ENCODE data around the gene RAD21L1.

The RAD21L1 gene

GRCh38 chr20:1272368-1273100, 46.7 kb downstream of the RAD21L1 start:
- no peak for TF ChIP-seq MYC (IDR thresholded peaks at IDR 0.05; ENCODE audit: low read depth, low read length)
- TF ChIP-seq CTCF (IDR thresholded peaks at IDR 0.05; ENCODE audit: low read depth, low read length): no peak
- no peak for TF ChIP-seq POLR2A (IDR thresholded peaks at IDR 0.05; ENCODE audit: extremely low read depth, insufficient read length)
- no peak for TF ChIP-seq MAX (IDR thresholded peaks at IDR 0.05; ENCODE audit: low read depth, low read length)
- H3K4me3 ChIP-seq (ENCODE audit: low read depth, low read length): no peak overlapping the region
- peak; percentile 47 for DNase-seq (ENCODE audit: low read depth)

- H3K4me3 ChIP-seq (ENCODE audit: low read depth, low read length): no peak overlapping the region
- TF ChIP-seq CTCF (IDR thresholded peaks at IDR 0.05; ENCODE audit: low read depth, low read length) (no peak), MAX (IDR thresholded peaks at IDR 0.05; ENCODE audit: low read depth, low read length) (no peak), POLR2A (IDR thresholded peaks at IDR 0.05; ENCODE audit: extremely low read depth, insufficient read length) (no peak), MYC (IDR thresholded peaks at IDR 0.05; ENCODE audit: low read depth, low read length) (no peak)
- no peak for DNase-seq (ENCODE audit: low read depth)
These were observed 47.5 kb downstream of the RAD21L1 start for GRCh38 chr20:1273366-1273765.

GRCh38 chr20:1274485-1275311, 48.9 kb downstream of the RAD21L1 start:
- no peak for DNase-seq (ENCODE audit: low read depth)
- H3K4me3 ChIP-seq (ENCODE audit: low read depth, low read length): no peak overlapping the region
- TF ChIP-seq CTCF (IDR thresholded peaks at IDR 0.05; ENCODE audit: low read depth, low read length): no peak
- TF ChIP-seq MYC (IDR thresholded peaks at IDR 0.05; ENCODE audit: low read depth, low read length): no peak
- no peak for TF ChIP-seq MAX (IDR thresholded peaks at IDR 0.05; ENCODE audit: low read depth, low read length)

GRCh38 chr20:1275919-1276318, 50.1 kb downstream of the RAD21L1 start:
- DNase-seq (ENCODE audit: low read depth): no peak
- H3K4me3 ChIP-seq (ENCODE audit: low read depth, low read length): no peak overlapping the region
- TF ChIP-seq CTCF (IDR thresholded peaks at IDR 0.05; ENCODE audit: low read depth, low read length) (no peak), MAX (IDR thresholded peaks at IDR 0.05; ENCODE audit: low read depth, low read length) (no peak), POLR2A (IDR thresholded peaks at IDR 0.05; ENCODE audit: extremely low read depth, insufficient read length) (no peak), MYC (IDR thresholded peaks at IDR 0.05; ENCODE audit: low read depth, low read length) (no peak)

- DNase-seq (ENCODE audit: low read depth): no peak
- TF ChIP-seq MYC (IDR thresholded peaks at IDR 0.05; ENCODE audit: low read depth, low read length) (no peak), POLR2A (IDR thresholded peaks at IDR 0.05; ENCODE audit: extremely low read depth, insufficient read length) (no peak), MAX (IDR thresholded peaks at IDR 0.05; ENCODE audit: low read depth, low read length) (no peak), CTCF (IDR thresholded peaks at IDR 0.05; ENCODE audit: low read depth, low read length) (no peak)
These were observed 51.9 kb downstream of the RAD21L1 start for GRCh38 chr20:1277529-1278322.

More at GRCh38 chr20:1277529-1278322, 51.9 kb downstream of the RAD21L1 start:
- H3K4me3 ChIP-seq (ENCODE audit: low read depth, low read length): no peak overlapping the region
